Measurements from ENCODE around the gene CPE.

DNA sequence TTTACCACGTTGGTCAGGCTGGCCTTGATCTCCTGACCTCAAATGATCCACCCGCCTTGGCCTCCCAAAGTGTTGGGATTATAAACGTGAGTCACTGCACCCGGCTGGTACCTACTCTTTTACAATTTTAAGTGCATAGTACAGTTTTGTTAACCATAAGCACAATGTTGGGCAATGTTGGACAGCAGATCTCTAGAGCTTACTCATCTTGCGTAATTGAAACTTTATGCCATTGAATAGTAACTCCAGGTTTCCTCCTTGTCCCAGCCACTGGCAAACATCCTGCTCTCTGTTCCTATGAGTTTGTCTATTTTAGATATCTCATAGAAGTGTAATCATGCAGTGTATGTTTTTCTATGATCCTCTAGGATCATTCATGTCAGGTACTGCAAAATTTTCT is 9.3 kb upstream of the CPE start:
- TF ChIP-seq ZNF8 (CRISPR knock-in tag; IDR thresholded peaks at IDR 0.05) (no peak), ESRRG (CRISPR knock-in tag; IDR thresholded peaks at IDR 0.05) (no peak), RARB (CRISPR knock-in tag; IDR thresholded peaks at IDR 0.05) (no peak), ZNF565 (CRISPR knock-in tag; conservative IDR thresholded peaks at IDR 0.05; ENCODE audit: low read depth) (no peak), ZC3H10 (CRISPR knock-in tag; IDR thresholded peaks at IDR 0.05) (no peak), CSDC2 (CRISPR knock-in tag; IDR thresholded peaks at IDR 0.05) (no peak)
- TF ChIP-seq, protein P1, sequence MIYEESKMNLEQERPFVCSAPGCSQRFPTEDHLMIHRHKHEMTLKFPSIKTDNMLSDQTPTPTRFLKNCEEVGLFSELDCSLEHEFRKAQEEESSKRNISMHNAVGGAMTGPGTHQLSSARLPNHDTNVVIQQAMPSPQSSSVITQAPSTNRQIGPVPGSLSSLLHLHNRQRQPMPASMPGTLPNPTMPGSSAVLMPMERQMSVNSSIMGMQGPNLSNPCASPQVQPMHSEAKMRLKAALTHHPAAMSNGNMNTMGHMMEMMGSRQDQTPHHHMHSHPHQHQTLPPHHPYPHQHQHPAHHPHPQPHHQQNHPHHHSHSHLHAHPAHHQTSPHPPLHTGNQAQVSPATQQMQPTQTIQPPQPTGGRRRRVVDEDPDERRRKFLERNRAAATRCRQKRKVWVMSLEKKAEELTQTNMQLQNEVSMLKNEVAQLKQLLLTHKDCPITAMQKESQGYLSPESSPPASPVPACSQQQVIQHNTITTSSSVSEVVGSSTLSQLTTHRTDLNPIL (CRISPR knock-in tag; IDR thresholded peaks at IDR 0.05; ENCODE audit: low read depth): no peak
- TF ChIP-seq, protein P2, sequence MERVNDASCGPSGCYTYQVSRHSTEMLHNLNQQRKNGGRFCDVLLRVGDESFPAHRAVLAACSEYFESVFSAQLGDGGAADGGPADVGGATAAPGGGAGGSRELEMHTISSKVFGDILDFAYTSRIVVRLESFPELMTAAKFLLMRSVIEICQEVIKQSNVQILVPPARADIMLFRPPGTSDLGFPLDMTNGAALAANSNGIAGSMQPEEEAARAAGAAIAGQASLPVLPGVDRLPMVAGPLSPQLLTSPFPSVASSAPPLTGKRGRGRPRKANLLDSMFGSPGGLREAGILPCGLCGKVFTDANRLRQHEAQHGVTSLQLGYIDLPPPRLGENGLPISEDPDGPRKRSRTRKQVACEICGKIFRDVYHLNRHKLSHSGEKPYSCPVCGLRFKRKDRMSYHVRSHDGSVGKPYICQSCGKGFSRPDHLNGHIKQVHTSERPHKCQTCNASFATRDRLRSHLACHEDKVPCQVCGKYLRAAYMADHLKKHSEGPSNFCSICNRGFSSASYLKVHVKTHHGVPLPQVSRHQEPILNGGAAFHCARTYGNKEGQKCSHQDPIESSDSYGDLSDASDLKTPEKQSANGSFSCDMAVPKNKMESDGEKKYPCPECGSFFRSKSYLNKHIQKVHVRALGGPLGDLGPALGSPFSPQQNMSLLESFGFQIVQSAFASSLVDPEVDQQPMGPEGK (CRISPR knock-in tag; IDR thresholded peaks at IDR 0.05; ENCODE audit: borderline replicate concordance): no peak

All from SK-N-SH treated with all-trans-retinoic acid at 6 μM for 48 hours (cell line).